GM19023 (cell line): ENCODE results near the gene GSTM2.

Experiments
- ATAC-seq: cut with Tn5 transposase; IDR thresholded peaks from one replicate; pipeline ENCODE4 v1.9.1; 2021; ENCODE audit warnings: mild to moderate bottlenecking, moderate library complexity; ENCODE audit not compliant: unreplicated experiment

The GSTM2 gene

DNA sequence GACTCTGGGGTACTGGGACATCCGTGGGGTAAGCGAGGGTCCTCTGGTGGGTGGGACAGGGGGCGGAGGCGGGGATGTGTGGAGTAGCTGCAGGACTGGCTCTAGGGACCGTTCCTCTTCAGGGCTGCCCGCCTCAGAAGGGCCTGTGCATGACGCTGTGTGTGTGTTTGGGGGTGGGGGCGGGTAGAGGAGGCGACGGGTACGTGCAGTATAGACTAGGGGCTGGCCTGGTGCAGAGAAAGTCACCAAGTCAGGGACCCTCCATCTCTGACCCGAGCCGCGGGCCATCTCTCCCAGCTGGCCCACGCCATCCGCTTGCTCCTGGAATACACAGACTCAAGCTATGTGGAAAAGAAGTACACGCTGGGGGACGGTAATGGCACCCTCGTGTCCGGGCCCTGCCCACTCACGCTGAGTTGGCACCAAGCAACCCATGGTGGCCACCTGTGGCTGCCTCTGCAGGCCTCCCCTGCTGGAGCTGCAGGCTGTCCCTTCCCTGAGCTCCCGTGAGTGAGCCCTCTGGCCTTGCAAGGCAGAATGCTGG, 44.5 kb downstream of the GSTM2 start:
- ATAC-seq, result no peak

DNA sequence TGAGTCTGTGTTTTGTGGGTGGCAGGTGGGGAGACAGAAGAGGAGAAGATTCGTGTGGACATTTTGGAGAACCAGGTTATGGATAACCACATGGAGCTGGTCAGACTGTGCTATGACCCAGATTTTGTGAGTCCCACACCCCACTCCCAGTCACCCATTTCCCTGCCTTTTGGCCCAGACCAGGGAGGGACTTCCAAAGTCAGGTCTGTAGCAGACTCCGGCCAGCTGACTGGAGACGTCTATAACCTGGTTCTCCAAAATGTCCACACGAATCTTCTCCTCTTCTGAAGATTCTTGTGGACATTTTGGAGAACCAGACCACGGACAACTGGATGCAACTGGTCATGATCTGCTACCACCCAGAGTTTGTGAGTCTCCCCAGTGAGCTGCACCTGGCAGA, 45.8 kb downstream of the GSTM2 start:
- ATAC-seq, result no peak

DNA sequence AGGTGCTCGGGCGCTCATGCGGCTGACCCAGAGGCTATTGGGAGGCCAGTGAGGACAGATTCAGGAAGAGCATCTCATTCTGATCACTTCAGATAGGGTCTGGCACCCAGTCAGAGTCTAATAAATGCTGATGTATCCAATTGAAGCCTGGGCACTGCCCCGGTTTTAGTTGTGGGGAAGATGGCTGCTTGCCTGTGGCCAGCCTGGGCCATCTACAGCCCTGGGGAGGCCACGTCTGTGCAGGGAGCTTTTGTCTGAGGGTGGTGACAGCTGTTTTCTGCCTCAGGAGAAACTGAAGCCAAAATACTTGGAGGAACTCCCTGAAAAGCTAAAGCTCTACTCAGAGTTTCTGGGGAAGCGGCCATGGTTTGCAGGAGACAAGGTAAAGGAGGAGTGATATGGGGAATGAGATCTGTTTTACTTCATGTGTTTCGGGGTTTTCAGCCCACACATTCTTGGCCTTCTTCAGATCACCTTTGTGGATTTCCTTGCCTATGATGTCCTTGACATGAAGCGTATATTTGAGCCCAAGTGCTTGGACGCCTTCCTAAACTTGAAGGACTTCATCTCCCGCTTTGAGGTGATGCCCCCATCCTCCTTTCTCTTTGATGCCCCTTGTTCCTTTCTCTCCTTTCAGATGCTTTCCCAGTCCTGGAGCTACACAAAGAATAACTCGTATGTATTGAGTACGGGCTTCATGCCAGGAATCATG, 47.0 kb downstream of the GSTM2 start:
- no peak for ATAC-seq

DNA sequence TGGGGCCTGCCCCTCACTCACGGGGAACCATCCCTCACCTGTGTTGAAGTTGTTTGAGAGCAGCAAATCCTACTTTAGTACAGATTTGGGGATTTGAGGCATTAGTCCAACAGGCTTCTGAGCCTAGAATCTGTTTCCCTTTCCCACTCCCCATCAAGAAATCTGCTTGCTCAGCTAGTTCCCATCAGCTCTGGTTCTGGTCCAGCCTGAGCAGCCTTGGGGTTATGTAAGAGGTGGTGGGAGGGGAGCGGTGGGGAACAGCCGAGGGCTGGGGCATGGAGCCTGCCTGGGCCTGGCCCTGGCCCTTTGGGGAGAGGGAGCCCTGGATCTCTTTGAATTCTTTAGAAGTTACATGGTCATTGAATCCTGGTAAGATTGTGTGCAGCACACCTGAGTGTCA, 48.3 kb downstream of the GSTM2 start:
- ATAC-seq, result no peak

DNA sequence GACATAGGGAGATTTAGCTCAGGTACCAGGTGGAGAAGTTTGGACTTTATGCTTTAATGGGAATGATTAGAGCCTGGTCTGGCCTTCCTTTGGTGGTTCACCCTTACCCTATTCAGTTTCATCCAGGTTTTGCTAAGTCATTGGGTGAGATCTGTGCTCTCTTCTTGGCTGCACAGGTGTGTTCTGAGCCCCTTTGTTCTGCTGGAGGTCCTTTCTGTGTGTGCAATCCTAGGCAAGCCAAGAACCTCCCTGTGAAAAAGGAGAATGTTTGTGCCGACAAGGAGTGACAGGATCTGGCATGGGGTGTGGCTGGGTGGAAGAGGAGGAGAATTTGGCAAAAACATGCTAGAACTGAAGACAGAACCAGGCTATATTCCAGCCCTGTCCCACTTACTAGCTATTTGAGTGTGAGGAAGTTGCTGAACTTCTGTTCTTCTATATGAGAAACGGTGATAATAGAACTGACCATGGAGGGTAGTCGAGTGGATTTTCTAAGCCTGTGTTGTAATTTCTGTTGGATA, 48.8 kb downstream of the GSTM2 start:
- ATAC-seq, result no peak

DNA sequence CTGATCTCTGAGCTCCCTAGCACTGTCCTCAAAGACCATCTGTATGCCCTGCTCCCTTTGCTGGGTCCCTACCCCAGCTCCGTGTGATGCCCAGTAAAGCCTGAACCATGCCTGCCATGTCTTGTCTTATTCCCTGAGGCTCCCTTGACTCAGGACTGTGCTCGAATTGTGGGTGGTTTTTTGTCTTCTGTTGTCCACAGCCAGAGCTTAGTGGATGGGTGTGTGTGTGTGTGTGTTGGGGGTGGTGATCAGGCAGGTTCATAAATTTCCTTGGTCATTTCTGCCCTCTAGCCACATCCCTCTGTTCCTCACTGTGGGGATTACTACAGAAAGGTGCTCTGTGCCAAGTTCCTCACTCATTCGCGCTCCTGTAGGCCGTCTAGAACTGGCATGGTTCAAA, 49.9 kb downstream of the GSTM2 start:
- ATAC-seq, result no peak

DNA sequence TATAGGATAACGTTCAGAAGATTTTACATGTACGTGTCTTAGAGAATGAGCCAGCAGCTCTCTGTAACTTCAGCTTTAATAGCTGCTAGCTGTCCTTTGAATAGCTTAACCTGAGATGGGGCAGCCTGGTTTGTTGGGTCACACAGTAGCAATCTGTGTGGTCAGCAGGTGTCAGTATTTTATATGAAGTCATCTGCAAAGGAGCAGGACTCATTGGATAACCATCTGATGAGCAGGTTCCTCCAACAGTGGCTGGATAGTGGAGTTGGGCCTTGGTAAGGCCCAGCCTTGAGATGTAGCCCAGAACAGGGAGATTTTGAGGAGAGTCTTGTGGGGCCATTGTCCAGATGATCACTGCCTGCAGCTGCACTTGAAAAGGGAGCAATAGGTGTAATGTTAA, 50.6 kb downstream of the GSTM2 start:
- no peak for ATAC-seq

DNA sequence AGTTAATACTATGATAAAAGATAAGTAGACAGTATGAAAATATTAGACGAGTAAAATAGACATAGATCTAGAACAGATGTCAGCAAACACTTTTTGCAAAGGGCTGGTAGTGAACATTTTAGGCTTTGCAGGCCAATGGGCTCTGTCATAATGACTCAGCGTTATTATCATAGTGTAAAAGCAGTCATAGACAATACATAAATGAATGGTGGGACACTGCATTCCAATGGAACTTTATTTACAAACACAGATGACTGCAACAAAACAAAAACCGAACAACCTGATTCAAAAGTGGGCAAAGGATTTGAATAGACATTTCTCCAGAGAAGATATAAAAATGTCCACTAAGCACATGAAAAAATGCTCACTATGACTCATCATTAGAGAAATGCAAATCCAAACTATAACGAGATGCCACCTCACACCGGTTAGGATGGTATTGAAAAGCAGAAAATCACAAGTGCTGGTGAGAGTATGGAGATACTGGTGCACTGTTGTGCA, 51.5 kb downstream of the GSTM2 start:
- ATAC-seq, result no peak

DNA sequence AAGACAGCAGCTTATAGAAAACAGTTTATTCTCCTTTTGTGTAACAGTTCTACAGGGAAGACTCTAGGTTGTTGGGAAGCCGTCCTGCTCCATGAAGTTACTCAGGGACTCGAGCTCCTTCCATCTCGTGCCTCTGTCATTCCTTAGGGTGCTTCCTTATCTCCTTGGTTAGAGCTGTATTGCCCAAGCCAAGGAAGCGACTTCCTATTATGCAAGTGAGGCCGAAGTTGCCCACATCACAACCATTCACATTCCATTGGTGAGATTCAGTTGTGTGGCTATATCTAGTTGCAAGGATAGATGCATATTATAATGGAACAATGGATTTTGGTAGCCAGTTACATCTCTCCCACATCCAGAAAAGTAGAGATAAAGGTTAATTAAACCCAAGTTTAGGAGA, 53.2 kb downstream of the GSTM2 start:
- ATAC-seq, result no peak

DNA sequence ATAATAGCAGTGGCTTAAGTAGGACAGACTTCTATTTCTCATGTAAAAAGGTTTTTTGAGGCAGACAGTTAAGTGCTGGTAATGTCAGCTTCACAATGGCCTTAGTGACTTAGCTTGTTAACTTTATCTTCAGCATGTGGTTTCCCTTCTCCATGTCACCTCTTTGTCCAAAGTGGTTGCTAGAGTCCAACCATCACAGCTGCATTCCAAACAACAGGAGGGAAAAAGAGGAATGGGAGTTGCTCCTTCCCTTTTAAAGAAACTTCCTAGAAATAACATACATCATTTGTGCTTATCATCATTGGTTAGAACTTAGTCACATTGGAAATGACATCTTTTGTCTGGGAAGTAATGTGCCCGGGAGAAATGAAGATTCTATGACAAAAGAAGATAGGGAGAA, 54.1 kb downstream of the GSTM2 start:
- no peak for ATAC-seq

DNA sequence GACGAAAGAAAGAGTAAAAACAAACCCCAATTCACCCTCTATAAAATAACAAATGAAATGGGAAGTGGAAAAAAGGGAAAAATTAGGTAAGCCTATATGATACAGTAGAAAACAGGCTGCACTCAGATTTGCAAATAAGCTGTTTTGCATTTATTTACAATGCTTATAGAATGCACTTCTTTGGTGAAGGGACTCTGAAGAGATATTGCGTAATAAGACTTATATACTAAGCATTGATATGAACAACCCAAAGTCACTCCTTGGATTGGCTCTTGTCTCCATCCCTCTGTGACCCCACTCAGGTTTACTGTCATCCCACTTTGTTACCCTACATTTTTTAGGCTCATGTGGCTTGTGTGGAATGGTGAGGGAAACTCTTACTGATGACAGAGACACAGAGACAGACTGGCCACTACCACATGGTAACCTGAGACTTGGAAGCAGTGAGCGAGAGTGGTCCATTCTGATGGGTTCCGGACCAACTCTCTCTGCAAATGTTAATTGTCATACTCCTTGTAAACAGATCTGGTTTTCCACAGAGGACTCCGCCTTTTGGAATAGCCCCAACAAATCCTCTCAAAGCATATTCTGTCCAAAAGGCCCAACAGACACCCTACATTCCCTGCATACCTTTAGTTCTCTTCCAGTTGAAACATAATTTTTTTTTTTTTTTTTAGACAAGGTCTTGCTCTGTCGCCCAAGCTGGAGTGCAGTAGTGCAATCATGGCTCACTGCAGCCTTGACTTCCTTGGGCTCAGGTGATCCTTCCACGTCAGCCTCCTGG, 55.2 kb downstream of the GSTM2 start:
- ATAC-seq, result no peak
